Measurements from ENCODE around the gene SPATA13. TPM values are rescaled to one million over a fixed set of nuclear protein-coding genes. Genes with fewer than 3 reads are reported as not detected.

The SPATA13 gene
- polyA plus RNA-seq, 1 experiment: 3.6 TPM

DNA sequence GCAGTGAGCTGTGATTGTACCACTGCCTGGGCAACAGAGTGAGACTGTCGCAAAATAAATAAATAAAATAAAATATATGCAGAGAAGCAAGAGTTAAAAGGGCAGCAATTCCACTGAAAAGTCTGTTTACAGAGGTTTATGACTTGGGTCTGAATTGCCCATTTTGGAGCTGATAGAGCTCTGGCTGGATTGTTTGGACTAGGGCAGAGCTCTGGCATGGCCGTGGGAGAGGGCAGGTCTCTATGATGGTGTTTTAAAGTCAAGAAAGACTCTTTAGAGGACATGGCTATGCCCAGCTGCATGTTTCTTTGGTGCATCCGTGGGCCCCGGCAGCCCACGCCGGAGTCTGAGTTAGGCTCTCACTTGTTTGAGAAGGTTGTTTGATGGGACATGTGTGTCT lies 84.3 kb downstream of the SPATA13 start:
- H3K4me3 ChIP-seq (ENCODE audit: low read depth, low read length): no peak overlapping the region
- H3K27me3 ChIP-seq (ENCODE audit: control insufficient read depth, insufficient read depth, low read length): no peaks in the 10 kb centered on the region
- H3K36me3 ChIP-seq (ENCODE audit: control insufficient read depth, insufficient read depth, low read length): peaks cover 4% of the 10 kb centered on the region; the same call in 1 of the 2 replicates
- POLR2A ChIA-PET: no interaction called here
- DNase-seq (ENCODE audit: low read depth): no peak
- CTCF ChIA-PET: no interaction called here
- TF ChIP-seq, protein P1, sequence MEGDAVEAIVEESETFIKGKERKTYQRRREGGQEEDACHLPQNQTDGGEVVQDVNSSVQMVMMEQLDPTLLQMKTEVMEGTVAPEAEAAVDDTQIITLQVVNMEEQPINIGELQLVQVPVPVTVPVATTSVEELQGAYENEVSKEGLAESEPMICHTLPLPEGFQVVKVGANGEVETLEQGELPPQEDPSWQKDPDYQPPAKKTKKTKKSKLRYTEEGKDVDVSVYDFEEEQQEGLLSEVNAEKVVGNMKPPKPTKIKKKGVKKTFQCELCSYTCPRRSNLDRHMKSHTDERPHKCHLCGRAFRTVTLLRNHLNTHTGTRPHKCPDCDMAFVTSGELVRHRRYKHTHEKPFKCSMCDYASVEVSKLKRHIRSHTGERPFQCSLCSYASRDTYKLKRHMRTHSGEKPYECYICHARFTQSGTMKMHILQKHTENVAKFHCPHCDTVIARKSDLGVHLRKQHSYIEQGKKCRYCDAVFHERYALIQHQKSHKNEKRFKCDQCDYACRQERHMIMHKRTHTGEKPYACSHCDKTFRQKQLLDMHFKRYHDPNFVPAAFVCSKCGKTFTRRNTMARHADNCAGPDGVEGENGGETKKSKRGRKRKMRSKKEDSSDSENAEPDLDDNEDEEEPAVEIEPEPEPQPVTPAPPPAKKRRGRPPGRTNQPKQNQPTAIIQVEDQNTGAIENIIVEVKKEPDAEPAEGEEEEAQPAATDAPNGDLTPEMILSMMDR (IDR thresholded peaks at IDR 0.05; ENCODE audit: insufficient read depth, low read depth, low read length): no peak

DNA sequence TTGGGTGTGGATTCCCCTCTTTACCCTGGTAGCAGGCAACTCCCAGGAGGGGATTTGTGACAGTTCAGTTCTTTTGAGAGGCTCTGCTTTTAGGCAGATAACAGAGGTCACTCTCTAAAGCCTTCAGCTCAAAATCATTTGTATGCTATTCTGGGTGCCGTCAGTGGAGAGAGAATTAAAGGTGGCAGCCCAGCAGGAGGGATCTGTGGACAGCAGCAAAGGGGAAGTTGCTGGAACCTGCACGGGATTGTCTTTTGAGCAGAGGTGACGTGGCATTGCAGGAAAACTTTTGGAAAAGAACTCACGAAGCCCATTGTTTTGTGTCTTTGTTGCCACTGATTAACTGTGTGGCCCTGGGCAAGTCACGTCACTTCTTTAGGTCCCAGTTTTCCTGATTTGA lies 86.5 kb downstream of the SPATA13 start:
- no peak for DNase-seq (ENCODE audit: low read depth)
- TF ChIP-seq, protein P1 (IDR thresholded peaks at IDR 0.05; ENCODE audit: insufficient read depth, low read depth, low read length): no peak
- CTCF ChIA-PET: no interaction called here
- H3K27me3 ChIP-seq (ENCODE audit: control insufficient read depth, insufficient read depth, low read length): no peaks in the 10 kb centered on the region
- H3K4me3 ChIP-seq (ENCODE audit: low read depth, low read length): no peak overlapping the region
- peaks cover 7% of the 10 kb centered on the region for H3K36me3 ChIP-seq (ENCODE audit: control insufficient read depth, insufficient read depth, low read length)
- POLR2A ChIA-PET: no interaction called here

DNA sequence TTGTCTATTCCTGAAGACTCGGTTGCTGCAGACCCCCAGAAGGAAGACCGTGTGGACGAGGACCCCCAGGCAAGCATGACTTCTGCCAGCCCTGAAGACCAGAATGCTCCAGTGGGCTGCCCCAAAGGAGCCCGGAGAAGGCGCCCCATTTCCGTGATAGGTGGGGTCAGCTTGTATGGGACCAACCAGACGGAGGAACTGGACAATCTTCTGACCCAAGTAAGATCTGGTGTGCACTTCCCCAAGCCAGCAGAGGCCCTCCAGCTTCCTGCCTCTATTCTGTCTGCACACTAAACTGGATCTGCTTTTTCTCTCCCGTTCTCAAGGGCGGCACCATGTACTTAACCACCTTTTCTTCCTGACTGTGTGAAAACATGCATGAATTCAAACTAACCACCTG lies 89.1 kb downstream of the SPATA13 start:
- TF ChIP-seq, protein P1 (IDR thresholded peaks at IDR 0.05; ENCODE audit: insufficient read depth, low read depth, low read length): no peak

DNA sequence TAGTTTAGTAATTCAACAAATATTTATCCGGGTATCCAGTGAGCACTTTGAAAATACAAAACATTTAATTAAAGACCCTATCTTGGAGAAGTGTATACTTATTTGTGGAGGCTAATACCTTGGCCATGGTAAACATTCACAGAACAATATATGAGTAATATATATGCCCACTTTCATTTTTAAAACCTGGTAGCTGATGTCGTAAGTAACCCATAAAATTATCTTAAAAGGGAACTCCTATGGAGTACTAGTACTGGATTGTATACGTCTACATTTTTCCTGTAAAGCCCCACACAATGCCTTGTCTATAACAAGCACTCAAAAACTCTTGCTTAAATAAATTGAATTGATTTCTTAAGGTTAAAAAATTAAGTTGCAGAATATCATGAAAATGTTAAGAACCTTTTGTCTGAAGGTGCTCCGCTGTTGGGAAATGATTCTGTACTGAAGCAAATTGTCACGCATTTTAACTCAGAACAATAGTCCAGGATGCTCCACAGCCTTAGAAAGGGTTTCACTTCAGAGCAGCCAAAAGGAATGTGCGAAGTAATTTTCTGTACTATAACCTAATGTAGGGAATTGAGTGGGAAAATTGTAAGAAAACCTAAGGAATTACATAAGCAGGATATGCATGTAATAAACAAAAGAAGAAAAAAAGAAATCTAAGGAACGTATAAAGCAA lies 90.0 kb downstream of the SPATA13 start:
- no peak overlapping the region for H3K4me3 ChIP-seq (ENCODE audit: low read depth, low read length)
- no peak for DNase-seq (ENCODE audit: low read depth)
- POLR2A ChIA-PET: no interaction called here
- H3K27me3 ChIP-seq (ENCODE audit: control insufficient read depth, insufficient read depth, low read length): no peaks in the 10 kb centered on the region
- TF ChIP-seq, protein P1 (IDR thresholded peaks at IDR 0.05; ENCODE audit: insufficient read depth, low read depth, low read length): no peak
- H3K36me3 ChIP-seq (ENCODE audit: control insufficient read depth, insufficient read depth, low read length): peaks cover 8% of the 10 kb centered on the region
- CTCF ChIA-PET: no interaction called here

More for the DNA sequence above, 89.1 kb downstream of the SPATA13 start:
- ChIA-PET CTCF (no interaction called here), POLR2A (no interaction called here)
- Histone ChIP-seq H3K27me3 (ENCODE audit: control insufficient read depth, insufficient read depth, low read length) (no peaks in the 10 kb centered on the region), H3K36me3 (ENCODE audit: control insufficient read depth, insufficient read depth, low read length) (peaks cover 8% of the 10 kb centered on the region), H3K4me3 (ENCODE audit: low read depth, low read length) (no peak overlapping the region)
- no peak for DNase-seq (ENCODE audit: low read depth)

DNA sequence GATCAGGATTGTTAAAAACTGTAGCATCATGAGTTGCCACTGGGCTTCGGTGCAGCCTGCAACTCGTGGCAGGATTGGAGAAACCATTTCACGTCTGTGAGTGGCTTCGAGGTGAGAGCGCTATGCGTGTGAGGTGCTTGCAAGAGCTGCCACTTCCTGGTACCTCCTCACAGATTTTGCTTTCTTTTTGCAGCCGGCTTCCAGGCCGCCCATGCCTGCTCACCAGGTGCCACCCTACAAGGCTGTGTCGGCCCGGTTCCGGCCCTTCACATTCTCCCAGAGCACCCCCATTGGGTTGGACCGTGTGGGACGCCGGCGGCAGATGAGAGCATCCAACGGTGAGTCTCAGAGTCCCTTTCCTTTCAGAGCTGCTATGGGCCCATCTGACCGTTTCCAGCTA lies 91.0 kb downstream of the SPATA13 start:
- ChIA-PET CTCF (no interaction called here), POLR2A (no interaction called here)
- H3K36me3 ChIP-seq (ENCODE audit: control insufficient read depth, insufficient read depth, low read length): peaks cover 8% of the 10 kb centered on the region

More for the DNA sequence above, 91.0 kb downstream of the SPATA13 start:
- Histone ChIP-seq H3K4me3 (ENCODE audit: low read depth, low read length) (no peak overlapping the region), H3K27me3 (ENCODE audit: control insufficient read depth, insufficient read depth, low read length) (no peaks in the 10 kb centered on the region)
- TF ChIP-seq, protein P1 (IDR thresholded peaks at IDR 0.05; ENCODE audit: insufficient read depth, low read depth, low read length): no peak
- DNase-seq (ENCODE audit: low read depth): no peak
